CD4-positive, alpha-beta T cell (primary cell): ENCODE measurements around the gene OSBPL10. TPM values are rescaled to one million over a fixed set of nuclear protein-coding genes. Genes with fewer than 3 reads are reported as not detected.

Source experiments
- ATAC-seq: fragments of 200-7000 bp; cut with Tn5 transposase; one replicate; pipeline ENCODE4 v1.10.0; 2022; ENCODE audit warnings: mild to moderate bottlenecking; ENCODE audit not compliant: poor library complexity
- CTCF ChIA-PET: fragments of 350-600 bp; sonication (Branson Sonifier 250); formaldehyde crosslinking; loops from one replicate; lab custom pipeline; 2021; ENCODE audit warnings: antibody characterized with exemption, inconsistent platforms; lab: Charles Lee
- POLR2A ChIA-PET: fragments of 350-600 bp; sonication (Branson Sonifier 250); formaldehyde crosslinking; loops from one replicate; lab custom pipeline; 2021; ENCODE audit warnings: antibody characterized with exemption, inconsistent platforms; lab: Charles Lee
- DNase-seq, 14 experiments: peaks; one replicate each; pipeline ENCODE4 v3.0.0-alpha.2; 2013 to 2020; ENCODE audit warnings: mixed read lengths in 2 of 14
- H3K27ac ChIP-seq, 2 donors: one replicate each; pipeline versions ENCODE4 v1.5.1 to v1.7.0; 2013; ENCODE audit warnings: low read length in 2 of 2, low read depth in 1 of 2, mild to moderate bottlenecking in 1 of 2
- H3K27me3 ChIP-seq, 2 experiments: 1 replicate in 1 of 2; 2 replicates in 1 of 2; pipeline versions ENCODE4 v1.6.1 to v1.7.0; 2013; ENCODE audit warnings: low read length in 2 of 2, control low read depth in 1 of 2, mild to moderate bottlenecking in 1 of 2, moderate library complexity in 1 of 2; ENCODE audit not compliant: insufficient read depth in 2 of 2, control insufficient read depth in 1 of 2
- H3K36me3 ChIP-seq: one replicate; pipeline ENCODE4 v1.6.1; 2013; ENCODE audit warnings: low read length, control low read depth; ENCODE audit not compliant: insufficient read depth
- H3K4me1 ChIP-seq: one replicate; pipeline ENCODE4 v1.6.1; 2013; ENCODE audit warnings: low read length, control low read depth; ENCODE audit not compliant: insufficient read depth
- H3K4me3 ChIP-seq: one replicate; pipeline ENCODE4 v1.5.1; 2013; ENCODE audit warnings: mild to moderate bottlenecking, low read length, moderate library complexity
- H3K9me3 ChIP-seq, 2 experiments: 1 replicate in 1 of 2; 2 replicates in 1 of 2; pipeline versions ENCODE4 v1.6.1 to v1.7.0; 2013; ENCODE audit warnings: low read length in 2 of 2, mild to moderate bottlenecking in 2 of 2, control low read depth in 1 of 2, moderate library complexity in 1 of 2; ENCODE audit not compliant: control insufficient read depth in 1 of 2, insufficient read depth in 1 of 2
- H3K27ac Mint-ChIP-seq: one replicate; pipeline ENCODE4 v1.8.0; 2020; ENCODE audit warnings: mixed read lengths
- H3K27me3 Mint-ChIP-seq: one replicate; pipeline ENCODE4 v1.8.0; 2021; ENCODE audit warnings: mixed read lengths
- H3K36me3 Mint-ChIP-seq: one replicate; pipeline ENCODE4 v1.8.0; 2021; ENCODE audit warnings: low read depth, mixed read lengths
- H3K4me1 Mint-ChIP-seq: one replicate; pipeline ENCODE4 v1.8.0; 2021; ENCODE audit warnings: low read depth, mixed read lengths
- H3K4me3 Mint-ChIP-seq: one replicate; pipeline ENCODE4 v1.8.0; 2020; ENCODE audit warnings: mild to moderate bottlenecking, mixed read lengths
- H3K9me3 Mint-ChIP-seq: one replicate; pipeline ENCODE4 v1.8.0; 2020; ENCODE audit warnings: mixed read lengths
- CTCF ChIP-seq: fragments of 200-600 bp; IDR thresholded peaks from one replicate; pipeline ENCODE4 v1.8.0; 2022; ENCODE audit warnings: antibody characterized with exemption, mild to moderate bottlenecking
- intact Hi-C, 2 experiments: fragments of 100-400 bp; cut with DNase I in 1 of 2; cut with micrococcal nuclease in 1 of 2; formaldehyde crosslinking; loops; one replicate each; pipeline versions ENCODE4 v1.15.1 to v1.9.0; 2023 to 2025; cut with DNase I, micrococcal nuclease
- total RNA-seq, 174 experiments: library from RNA in 2 of 174; stranded (reverse) in 2 of 174; gene quantifications; one replicate each; pipeline ENCODE4 v1.2.3 and lab custom pipeline; 2021 to 2026

The OSBPL10 gene
- total RNA-seq, 2 experiments from 2014 or later: not detected

- no peaks in the 10 kb centered on the region for H3K9me3 Mint-ChIP-seq
- H3K4me1 ChIP-seq: peaks cover 23% of the 10 kb centered on the region
- no peak overlapping the region for H3K4me3 Mint-ChIP-seq
- DNase-seq (no peak), ATAC-seq (no peak)
- no peak for TF ChIP-seq CTCF
- H3K36me3 Mint-ChIP-seq: no peaks in the 10 kb centered on the region
- no peak overlapping the region for H3K4me3 ChIP-seq
- no peaks in the 10 kb centered on the region for H3K27me3 ChIP-seq
- no peaks in the 10 kb centered on the region for H3K27me3 Mint-ChIP-seq
- ChIA-PET POLR2A (no interaction called here), CTCF (no interaction called here)
- H3K9me3 ChIP-seq: no peaks in the 10 kb centered on the region
- H3K27ac ChIP-seq: peak overlapping the region in 1 of 2 donors; percentile 33
- peaks cover 29% of the 10 kb centered on the region for H3K4me1 Mint-ChIP-seq
- no peaks in the 10 kb centered on the region for H3K36me3 ChIP-seq
- peak overlapping the region; percentile 82 for H3K27ac Mint-ChIP-seq
- intact Hi-C loops: no loop called here
Measured at GRCh38 chr3:31815006-31815405, 166.1 kb downstream of the OSBPL10 start.

GRCh38 chr3:31813686-31814085 lies 167.4 kb downstream of the OSBPL10 start:
- CTCF ChIA-PET: no interaction called here
- Histone ChIP-seq H3K4me1 (peaks cover 23% of the 10 kb centered on the region), H3K9me3 (no peaks in the 10 kb centered on the region), H3K27me3 (no peaks in the 10 kb centered on the region), H3K4me3 (no peak overlapping the region), H3K27ac (no peak overlapping the region), H3K36me3 (no peaks in the 10 kb centered on the region)
- Mint-ChIP-seq H3K9me3 (no peaks in the 10 kb centered on the region), H3K36me3 (no peaks in the 10 kb centered on the region), H3K4me3 (no peak overlapping the region), H3K27me3 (no peaks in the 10 kb centered on the region), H3K4me1 (peaks cover 29% of the 10 kb centered on the region), H3K27ac (no peak overlapping the region)
- DNase-seq (no peak), ATAC-seq (no peak)
- intact Hi-C loops: no loop called here
- POLR2A ChIA-PET: no interaction called here
- TF ChIP-seq CTCF: no peak

GRCh38 chr3:31813197-31813596 lies 167.9 kb downstream of the OSBPL10 start:
- Mint-ChIP-seq H3K4me1 (peaks cover 25% of the 10 kb centered on the region), H3K36me3 (no peaks in the 10 kb centered on the region), H3K9me3 (no peaks in the 10 kb centered on the region), H3K27ac (no peak overlapping the region), H3K27me3 (no peaks in the 10 kb centered on the region), H3K4me3 (no peak overlapping the region)
- no peaks in the 10 kb centered on the region for H3K36me3 ChIP-seq
- H3K4me1 ChIP-seq: peaks cover 23% of the 10 kb centered on the region
- no peaks in the 10 kb centered on the region for H3K9me3 ChIP-seq
- H3K4me3 ChIP-seq: no peak overlapping the region
- ChIA-PET POLR2A (no interaction called here), CTCF (no interaction called here)
- H3K27ac ChIP-seq: no peak overlapping the region
- no peak for TF ChIP-seq CTCF
- intact Hi-C loops: no loop called here
- no peaks in the 10 kb centered on the region for H3K27me3 ChIP-seq
- ATAC-seq (no peak), DNase-seq (no peak)
